ENCODE data around the gene DPAGT1.
A peak's percentile ranks its signal among the peaks of the same experiment; 100 is the strongest.

DNA sequence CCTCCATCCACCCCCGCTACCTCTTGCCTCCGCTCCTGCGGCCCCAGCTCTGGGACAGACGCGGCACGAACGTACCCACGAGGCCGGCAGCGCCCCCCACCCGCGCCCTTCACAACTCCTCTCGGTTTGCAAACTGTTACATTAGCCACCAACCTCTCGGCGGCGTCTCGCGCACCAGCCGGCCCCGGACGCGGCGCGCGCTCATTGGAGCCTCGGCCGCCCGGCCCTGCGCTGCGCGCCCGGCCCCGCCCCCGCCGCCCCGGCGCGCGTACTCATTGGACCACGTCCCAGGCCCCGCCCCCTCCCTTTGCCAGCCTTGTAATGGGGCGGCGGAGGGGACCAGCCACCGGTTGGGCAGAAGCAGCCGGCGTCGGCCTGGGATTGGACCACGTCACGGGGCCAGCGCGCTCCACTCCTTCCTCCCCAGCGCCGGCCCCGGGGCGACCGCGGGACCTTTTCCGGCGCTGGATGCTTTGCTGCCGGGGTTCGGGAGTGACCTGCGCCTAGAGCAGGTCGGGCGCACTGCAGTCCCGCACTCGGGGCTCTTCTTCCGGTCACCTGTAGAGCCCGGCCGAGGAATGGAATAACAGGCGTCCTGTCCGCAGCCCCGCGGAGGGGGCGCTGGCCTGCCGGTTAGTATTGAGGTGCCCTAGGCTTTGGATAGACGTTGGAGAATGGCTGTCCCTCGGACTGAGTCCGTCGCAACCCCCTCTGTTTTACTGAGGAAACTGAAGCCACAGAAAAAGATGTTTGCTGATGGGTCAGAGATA, 44.5 kb downstream of the DPAGT1 start, which contains the start of gene HYOU1:
- TF ChIP-seq, protein P1, sequence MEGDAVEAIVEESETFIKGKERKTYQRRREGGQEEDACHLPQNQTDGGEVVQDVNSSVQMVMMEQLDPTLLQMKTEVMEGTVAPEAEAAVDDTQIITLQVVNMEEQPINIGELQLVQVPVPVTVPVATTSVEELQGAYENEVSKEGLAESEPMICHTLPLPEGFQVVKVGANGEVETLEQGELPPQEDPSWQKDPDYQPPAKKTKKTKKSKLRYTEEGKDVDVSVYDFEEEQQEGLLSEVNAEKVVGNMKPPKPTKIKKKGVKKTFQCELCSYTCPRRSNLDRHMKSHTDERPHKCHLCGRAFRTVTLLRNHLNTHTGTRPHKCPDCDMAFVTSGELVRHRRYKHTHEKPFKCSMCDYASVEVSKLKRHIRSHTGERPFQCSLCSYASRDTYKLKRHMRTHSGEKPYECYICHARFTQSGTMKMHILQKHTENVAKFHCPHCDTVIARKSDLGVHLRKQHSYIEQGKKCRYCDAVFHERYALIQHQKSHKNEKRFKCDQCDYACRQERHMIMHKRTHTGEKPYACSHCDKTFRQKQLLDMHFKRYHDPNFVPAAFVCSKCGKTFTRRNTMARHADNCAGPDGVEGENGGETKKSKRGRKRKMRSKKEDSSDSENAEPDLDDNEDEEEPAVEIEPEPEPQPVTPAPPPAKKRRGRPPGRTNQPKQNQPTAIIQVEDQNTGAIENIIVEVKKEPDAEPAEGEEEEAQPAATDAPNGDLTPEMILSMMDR (IDR thresholded peaks at IDR 0.05): no peak
- TF ChIP-seq, protein P2, sequence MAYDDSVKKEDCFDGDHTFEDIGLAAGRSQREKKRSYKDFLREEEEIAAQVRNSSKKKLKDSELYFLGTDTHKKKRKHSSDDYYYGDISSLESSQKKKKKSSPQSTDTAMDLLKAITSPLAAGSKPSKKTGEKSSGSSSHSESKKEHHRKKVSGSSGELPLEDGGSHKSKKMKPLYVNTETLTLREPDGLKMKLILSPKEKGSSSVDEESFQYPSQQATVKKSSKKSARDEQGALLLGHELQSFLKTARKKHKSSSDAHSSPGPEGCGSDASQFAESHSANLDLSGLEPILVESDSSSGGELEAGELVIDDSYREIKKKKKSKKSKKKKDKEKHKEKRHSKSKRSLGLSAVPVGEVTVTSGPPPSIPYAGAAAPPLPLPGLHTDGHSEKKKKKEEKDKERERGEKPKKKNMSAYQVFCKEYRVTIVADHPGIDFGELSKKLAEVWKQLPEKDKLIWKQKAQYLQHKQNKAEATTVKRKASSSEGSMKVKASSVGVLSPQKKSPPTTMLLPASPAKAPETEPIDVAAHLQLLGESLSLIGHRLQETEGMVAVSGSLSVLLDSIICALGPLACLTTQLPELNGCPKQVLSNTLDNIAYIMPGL (CRISPR knock-in tag; IDR thresholded peaks at IDR 0.05): no peak
- peak; percentile 53 for TF ChIP-seq USF2 (CRISPR knock-in tag; IDR thresholded peaks at IDR 0.05)
- TF ChIP-seq NR2C2 (CRISPR knock-in tag; IDR thresholded peaks at IDR 0.05): no peak
- TF ChIP-seq NR3C1 (CRISPR knock-in tag; conservative IDR thresholded peaks at IDR 0.05; ENCODE audit: low read depth): no peak
- TF ChIP-seq ZNF423 (CRISPR knock-in tag; IDR thresholded peaks at IDR 0.05): no peak
- TF ChIP-seq, protein P3, sequence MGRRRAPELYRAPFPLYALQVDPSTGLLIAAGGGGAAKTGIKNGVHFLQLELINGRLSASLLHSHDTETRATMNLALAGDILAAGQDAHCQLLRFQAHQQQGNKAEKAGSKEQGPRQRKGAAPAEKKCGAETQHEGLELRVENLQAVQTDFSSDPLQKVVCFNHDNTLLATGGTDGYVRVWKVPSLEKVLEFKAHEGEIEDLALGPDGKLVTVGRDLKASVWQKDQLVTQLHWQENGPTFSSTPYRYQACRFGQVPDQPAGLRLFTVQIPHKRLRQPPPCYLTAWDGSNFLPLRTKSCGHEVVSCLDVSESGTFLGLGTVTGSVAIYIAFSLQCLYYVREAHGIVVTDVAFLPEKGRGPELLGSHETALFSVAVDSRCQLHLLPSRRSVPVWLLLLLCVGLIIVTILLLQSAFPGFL (CRISPR knock-in tag; IDR thresholded peaks at IDR 0.05; ENCODE audit: borderline replicate concordance): no peak
- TF ChIP-seq AFF4 (CRISPR knock-in tag; IDR thresholded peaks at IDR 0.05; ENCODE audit: borderline replicate concordance): no peak
- TF ChIP-seq OVOL2 (CRISPR knock-in tag; IDR thresholded peaks at IDR 0.05; ENCODE audit: borderline replicate concordance): no peak

Measured in WTC11 (cell line).